Measurements from ENCODE around the gene MDFI.

GRCh38 chr6:41692080-41692675 is 53.9 kb downstream of the MDFI start:
- TF ChIP-seq CTCF (IDR thresholded peaks at IDR 0.05) (no peak), POLR2AphosphoS5 (IDR thresholded peaks at IDR 0.05) (no peak), POLR2A (IDR thresholded peaks at IDR 0.05; ENCODE audit: low read depth) (no peak)

All from esophagus muscularis mucosa (tissue), 3 donors.